Brain microvascular endothelial cell (primary cell): ENCODE measurements around the gene UGT1A4.

Source experiments
- DNase-seq: peaks from one replicate; pipeline ENCODE4 v3.0.0-alpha.2; 2020
- H3K27ac ChIP-seq: fragments of 250-450 bp; sonication (Bioruptor Pico); 2 replicates; pipeline ENCODE4 v1.5.1; 2020; ENCODE audit warnings: mild to moderate bottlenecking, moderate library complexity
- H3K27me3 ChIP-seq: fragments of 250-450 bp; sonication (Bioruptor Pico); replicated peaks from 2 replicates; pipeline ENCODE4 v1.5.1; 2020; ENCODE audit warnings: mild to moderate bottlenecking
- H3K36me3 ChIP-seq: fragments of 250-450 bp; sonication (Bioruptor Pico); replicated peaks from 2 replicates; pipeline ENCODE4 v1.5.1; 2020; ENCODE audit warnings: mild to moderate bottlenecking
- H3K4me3 ChIP-seq: 2 replicates; pipeline ENCODE4 v1.5.1; 2011; ENCODE audit warnings: low read depth, mild to moderate bottlenecking, control low read depth, low read length, moderate library complexity
- in situ Hi-C: cut with HindIII; loops from 2 replicates; pipeline ENCODE4 v1.10.0; 2017; ENCODE audit warnings: low sequenced_read_pairs, low pct_ligation_motif_present
- TF ChIP-seq, protein P1 (sequence below): IDR thresholded peaks from 2 replicates; pipeline ENCODE4 v1.5.1; 2011; ENCODE audit warnings: low read depth, mild to moderate bottlenecking, moderate library complexity, low read length, control low read depth, inconsistent platforms; ENCODE audit errors: missing control alignments

UGT1A4 gene

DNA sequence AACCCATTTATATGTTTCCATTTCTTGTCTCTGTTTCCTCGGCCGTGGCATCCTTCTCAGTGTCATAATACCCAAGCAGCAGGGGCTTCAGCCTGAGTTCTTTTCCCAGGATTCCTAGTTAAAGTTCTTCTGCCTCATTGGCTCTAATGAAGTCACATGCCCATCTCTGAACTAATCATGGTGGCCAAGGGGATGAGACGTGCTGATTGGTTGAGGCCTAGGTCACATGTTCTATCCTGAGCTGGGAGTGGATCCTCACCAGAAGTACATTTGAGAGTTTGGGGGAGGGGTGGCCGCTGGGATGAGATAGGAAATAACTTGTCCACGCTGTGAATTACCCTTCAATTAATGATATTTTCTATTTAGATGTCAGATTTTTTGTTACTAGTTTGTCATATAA is 9.6 kb upstream of the UGT1A4 start:
- H3K4me3 ChIP-seq: no peak overlapping the region
- in situ Hi-C loops: no loop called here
- H3K36me3 ChIP-seq: no peaks in the 10 kb centered on the region
- TF ChIP-seq, protein P1, sequence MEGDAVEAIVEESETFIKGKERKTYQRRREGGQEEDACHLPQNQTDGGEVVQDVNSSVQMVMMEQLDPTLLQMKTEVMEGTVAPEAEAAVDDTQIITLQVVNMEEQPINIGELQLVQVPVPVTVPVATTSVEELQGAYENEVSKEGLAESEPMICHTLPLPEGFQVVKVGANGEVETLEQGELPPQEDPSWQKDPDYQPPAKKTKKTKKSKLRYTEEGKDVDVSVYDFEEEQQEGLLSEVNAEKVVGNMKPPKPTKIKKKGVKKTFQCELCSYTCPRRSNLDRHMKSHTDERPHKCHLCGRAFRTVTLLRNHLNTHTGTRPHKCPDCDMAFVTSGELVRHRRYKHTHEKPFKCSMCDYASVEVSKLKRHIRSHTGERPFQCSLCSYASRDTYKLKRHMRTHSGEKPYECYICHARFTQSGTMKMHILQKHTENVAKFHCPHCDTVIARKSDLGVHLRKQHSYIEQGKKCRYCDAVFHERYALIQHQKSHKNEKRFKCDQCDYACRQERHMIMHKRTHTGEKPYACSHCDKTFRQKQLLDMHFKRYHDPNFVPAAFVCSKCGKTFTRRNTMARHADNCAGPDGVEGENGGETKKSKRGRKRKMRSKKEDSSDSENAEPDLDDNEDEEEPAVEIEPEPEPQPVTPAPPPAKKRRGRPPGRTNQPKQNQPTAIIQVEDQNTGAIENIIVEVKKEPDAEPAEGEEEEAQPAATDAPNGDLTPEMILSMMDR: no peak
- no peak for DNase-seq
- H3K27ac ChIP-seq: no peak overlapping the region
- no peaks in the 10 kb centered on the region for H3K27me3 ChIP-seq

DNA sequence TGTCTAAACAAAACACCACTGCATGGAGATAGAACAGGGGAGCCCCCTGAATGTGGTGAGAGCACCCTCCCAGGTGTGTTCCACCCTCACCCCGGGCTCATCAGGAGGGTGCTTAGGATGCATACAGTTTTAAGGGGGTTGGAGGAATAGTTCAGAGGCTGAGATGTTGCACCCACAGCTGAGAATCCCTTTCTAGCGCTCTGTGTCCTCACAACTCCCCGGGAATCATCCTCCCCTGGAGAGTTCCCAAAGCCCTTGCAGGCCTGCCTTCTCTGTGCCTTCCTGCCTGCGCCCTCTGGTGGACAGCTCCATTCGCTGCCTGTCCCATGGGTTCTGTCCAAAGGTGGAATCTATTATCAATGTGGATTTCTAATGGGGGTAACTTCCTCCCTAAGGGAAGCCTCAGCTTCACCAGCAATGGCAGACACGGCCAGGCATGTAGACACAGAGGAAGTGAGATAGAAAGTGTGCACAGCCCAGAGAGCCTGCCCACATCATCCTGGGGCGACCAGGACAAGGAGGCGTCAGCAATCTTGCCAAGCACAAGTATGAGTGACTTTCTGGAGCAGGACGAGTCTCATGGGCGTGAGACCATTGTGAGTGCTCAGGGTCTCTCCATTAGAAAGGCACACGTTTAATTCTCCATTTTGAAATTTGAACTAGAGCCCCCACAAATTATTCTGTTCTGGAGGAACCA is 7.1 kb upstream of the UGT1A4 start:
- Histone ChIP-seq H3K27me3 (no peaks in the 10 kb centered on the region), H3K4me3 (no peak overlapping the region), H3K27ac (no peak overlapping the region), H3K36me3 (no peaks in the 10 kb centered on the region)
- in situ Hi-C loops: no loop called here
- DNase-seq: peak; percentile 75
- TF ChIP-seq, protein P1: peak; percentile 98

DNA sequence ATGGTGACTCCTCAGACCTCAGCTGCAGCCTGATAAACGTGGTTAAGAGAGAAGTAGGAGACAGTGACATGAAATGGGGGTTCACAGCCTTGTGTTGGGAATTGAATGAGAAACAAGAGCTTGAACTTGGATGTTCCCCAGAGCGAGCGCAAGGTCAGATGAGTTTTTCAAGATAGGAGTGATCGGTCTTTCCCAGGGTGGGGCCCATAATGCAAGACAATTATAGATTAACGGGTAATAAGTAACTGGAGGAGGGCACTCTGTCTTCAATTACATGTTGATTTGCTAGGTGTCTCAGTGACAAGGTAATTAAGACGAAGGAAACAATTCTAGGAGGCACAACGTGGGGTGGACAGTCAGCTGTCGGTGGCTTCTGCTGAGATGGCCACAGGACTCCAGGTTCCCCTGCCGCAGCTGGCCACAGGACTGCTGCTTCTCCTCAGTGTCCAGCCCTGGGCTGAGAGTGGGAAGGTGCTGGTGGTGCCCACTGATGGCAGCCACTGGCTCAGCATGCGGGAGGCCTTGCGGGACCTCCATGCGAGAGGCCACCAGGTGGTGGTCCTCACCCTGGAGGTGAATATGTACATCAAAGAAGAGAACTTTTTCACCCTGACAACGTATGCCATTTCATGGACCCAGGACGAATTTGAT is 5.8 kb upstream of the UGT1A4 start, which contains the start of gene UGT1A5:
Gene UGT1A5, plus strand, starts transcription at position 297 of the 651 bp plus-strand sequence. Its CDS starts 85 bp downstream, at position 382.
- H3K4me3 ChIP-seq: no peak within 1 kb of the TSS
- H3K36me3 ChIP-seq: no peaks in the 10 kb centered on the region
- no peak for DNase-seq
- TF ChIP-seq, protein P1: no peak
- H3K27ac ChIP-seq: no peak within 1 kb of the TSS
- in situ Hi-C loops: no loop called here
- H3K27me3 ChIP-seq: no peaks in the 10 kb centered on the region

DNA sequence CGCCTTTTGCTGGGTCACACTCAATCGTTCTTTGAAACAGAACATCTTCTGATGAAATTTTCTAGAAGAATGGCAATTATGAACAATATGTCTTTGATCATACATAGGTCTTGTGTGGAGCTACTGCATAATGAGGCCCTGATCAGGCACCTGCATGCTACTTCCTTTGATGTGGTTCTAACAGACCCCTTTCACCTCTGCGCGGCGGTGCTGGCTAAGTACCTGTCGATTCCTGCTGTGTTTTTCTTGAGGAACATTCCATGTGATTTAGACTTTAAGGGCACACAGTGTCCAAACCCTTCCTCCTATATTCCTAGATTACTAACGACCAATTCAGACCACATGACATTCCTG is 5.3 kb upstream of the UGT1A4 start:
- Histone ChIP-seq H3K27ac (no peak overlapping the region), H3K27me3 (no peaks in the 10 kb centered on the region), H3K4me3 (no peak overlapping the region), H3K36me3 (no peaks in the 10 kb centered on the region)
- in situ Hi-C loops: no loop called here
- no peak for DNase-seq
- TF ChIP-seq, protein P1: no peak

DNA sequence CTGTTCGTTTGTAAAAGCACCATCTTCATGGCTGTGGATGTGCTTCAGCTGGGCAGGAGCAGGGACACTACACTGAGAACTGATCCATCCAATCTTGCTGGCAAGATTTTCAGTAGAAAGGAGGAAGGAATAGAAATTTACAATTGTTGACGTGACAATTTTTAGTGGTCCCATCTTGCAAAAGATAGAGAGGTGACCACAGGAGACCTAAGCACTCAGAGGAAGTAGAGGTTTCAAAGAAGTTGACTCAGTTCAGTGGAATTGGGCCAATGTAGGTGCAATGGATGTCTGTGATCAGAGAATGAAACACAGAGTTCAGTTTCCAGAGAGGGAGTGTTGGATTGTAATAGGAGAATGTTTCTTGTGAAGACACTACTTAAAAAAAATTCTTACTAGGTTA is 4.4 kb upstream of the UGT1A4 start:
- in situ Hi-C loops: no loop called here
- no peak for DNase-seq
- TF ChIP-seq, protein P1: no peak

More for the DNA sequence above, 4.4 kb upstream of the UGT1A4 start:
- Histone ChIP-seq H3K27ac (no peak overlapping the region), H3K27me3 (no peaks in the 10 kb centered on the region), H3K4me3 (no peak overlapping the region), H3K36me3 (no peaks in the 10 kb centered on the region)
